ENCODE measurements around the gene TAS1R1.
A peak's percentile ranks its signal among the peaks of the same experiment; 100 is the strongest.

The TAS1R1 gene

DNA sequence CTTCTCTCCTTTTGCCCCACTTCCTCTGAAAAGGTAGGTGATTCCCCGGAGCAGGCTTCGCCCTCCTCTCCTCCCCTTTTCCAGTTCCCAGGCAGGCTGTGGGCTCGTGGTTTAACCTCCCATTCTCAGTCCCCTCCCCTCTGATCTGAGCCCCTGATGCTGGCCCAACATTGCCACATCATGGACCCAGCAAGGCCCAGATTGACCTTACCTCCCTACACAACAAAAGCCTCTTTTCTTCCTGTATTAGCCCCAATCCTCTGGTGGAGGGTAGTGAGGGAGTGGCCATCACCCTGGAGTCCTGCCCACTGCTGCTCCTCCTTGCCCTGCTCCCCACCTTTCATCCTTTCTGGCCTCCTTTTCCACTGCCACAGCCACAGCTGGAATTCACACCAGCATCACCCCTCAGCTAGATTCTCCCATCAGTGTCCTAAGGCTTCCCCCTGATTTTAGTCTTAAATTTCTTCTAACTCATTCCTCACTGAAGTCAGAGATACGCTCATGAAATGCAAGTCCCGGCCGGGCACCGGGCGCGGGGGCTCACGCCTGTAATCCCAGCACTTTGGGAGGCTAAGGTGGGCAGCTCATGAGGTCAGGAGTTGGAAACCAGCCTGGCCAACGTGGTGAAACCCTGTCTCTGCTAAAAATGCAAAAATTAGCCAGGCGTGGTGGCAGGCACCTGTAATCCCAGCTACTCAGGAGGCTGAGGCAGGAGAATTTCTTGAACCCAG, 17.7 kb downstream of the TAS1R1 start:
- no peak for DNase-seq (ENCODE audit: low spot score)

DNA sequence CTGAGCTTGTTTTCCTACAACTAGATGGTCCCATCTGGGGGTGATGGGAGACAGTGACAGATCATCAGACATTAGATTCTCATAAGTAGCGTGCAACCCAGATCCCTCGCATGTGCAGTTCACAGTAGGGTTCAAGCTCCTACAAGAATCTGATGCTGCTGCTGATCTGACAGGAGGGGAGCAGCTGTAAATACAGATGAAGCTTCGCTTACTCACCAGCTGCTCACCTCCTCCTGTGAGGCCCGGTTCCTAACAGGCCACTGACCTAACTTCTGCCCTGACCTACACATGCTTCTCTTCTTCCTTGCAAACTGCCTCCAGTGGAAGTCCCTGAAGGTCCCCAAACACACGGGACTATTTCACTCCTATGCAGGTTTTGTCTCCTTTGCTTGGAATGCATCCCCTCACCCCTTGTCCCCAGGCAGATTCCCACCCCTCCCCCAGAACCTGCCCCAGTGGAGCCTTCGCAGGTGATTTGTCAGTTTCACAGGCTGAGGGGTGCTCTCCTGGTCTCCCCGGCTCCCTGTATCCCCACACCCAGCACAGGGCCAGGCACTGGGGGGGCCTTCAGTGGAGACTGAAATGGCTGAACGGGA, 19.0 kb downstream of the TAS1R1 start:
- no peak for DNase-seq (ENCODE audit: low spot score)

DNA sequence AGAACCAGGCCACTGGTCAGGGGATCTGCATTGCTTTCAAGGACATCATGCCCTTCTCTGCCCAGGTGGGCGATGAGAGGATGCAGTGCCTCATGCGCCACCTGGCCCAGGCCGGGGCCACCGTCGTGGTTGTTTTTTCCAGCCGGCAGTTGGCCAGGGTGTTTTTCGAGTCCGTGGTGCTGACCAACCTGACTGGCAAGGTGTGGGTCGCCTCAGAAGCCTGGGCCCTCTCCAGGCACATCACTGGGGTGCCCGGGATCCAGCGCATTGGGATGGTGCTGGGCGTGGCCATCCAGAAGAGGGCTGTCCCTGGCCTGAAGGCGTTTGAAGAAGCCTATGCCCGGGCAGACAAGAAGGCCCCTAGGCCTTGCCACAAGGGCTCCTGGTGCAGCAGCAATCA, 19.7 kb downstream of the TAS1R1 start:
- DNase-seq (ENCODE audit: low spot score), result no peak

DNA sequence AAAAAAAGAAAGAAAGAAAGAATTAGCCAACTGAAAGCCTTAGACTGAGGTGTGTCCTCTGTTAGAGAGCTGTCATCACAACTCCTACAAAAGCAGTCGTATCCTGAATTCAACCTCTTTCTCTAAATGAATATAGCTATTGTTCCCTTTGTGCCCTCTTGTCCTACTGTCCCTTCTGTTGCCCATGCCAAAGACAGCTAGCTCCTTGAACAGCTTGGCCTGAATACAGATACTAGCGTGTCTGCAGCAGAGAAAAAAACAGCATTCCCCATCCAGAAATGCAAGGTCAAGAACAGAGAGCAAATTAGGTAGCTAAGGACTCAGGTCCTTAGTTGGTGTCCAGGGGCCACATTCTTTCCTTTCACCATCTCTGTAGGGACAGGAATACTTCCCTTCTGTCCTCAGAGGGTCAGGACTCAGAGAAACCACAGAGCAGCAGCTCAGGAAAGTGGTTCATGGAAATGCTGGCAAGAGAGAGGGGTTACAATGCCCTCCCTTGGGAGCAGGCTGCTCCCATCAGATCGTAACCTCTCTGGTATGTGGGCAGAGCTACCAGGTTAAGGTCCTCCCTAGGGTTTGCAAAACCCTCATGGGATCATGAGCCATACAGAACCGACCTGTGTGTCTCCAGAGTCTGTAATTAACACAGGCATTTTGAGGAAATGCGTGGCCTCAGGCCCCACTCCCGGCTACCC, 22.9 kb downstream of the TAS1R1 start:
- no peak for DNase-seq (ENCODE audit: low spot score)

DNA sequence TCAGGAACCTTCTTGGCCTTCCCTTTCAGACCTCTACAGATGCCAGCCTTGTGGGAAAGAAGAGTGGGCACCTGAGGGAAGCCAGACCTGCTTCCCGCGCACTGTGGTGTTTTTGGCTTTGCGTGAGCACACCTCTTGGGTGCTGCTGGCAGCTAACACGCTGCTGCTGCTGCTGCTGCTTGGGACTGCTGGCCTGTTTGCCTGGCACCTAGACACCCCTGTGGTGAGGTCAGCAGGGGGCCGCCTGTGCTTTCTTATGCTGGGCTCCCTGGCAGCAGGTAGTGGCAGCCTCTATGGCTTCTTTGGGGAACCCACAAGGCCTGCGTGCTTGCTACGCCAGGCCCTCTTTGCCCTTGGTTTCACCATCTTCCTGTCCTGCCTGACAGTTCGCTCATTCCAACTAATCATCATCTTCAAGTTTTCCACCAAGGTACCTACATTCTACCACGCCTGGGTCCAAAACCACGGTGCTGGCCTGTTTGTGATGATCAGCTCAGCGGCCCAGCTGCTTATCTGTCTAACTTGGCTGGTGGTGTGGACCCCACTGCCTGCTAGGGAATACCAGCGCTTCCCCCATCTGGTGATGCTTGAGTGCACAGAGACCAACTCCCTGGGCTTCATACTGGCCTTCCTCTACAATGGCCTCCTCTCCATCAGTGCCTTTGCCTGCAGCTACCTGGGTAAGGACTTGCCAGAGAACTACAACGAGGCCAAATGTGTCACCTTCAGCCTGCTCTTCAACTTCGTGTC, 23.7 kb downstream of the TAS1R1 start:
- DNase-seq (ENCODE audit: low spot score), result no peak

DNA sequence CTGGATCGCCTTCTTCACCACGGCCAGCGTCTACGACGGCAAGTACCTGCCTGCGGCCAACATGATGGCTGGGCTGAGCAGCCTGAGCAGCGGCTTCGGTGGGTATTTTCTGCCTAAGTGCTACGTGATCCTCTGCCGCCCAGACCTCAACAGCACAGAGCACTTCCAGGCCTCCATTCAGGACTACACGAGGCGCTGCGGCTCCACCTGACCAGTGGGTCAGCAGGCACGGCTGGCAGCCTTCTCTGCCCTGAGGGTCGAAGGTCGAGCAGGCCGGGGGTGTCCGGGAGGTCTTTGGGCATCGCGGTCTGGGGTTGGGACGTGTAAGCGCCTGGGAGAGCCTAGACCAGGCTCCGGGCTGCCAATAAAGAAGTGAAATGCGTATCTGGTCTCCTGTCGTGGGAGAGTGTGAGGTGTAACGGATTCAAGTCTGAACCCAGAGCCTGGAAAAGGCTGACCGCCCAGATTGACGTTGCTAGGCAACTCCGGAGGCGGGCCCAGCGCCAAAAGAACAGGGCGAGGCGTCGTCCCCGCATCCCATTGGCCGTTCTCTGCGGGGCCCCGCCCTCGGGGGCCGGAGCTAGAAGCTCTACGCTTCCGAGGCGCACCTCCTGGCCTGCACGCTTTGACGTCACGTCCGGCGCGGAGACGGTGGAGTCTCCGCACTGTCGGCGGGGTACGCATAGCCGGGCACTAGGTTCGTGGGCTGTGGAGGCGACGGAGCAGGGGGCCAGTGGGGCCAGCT, 24.4 kb downstream of the TAS1R1 start, which contains the start of gene ZBTB48:
ZBTB48 (plus strand) TSS at position 621 of the 745 bp plus-strand sequence. CDS start 616 bp downstream, outside the sequence.
- DNase-seq (ENCODE audit: low spot score), result peak; percentile 98

DNA sequence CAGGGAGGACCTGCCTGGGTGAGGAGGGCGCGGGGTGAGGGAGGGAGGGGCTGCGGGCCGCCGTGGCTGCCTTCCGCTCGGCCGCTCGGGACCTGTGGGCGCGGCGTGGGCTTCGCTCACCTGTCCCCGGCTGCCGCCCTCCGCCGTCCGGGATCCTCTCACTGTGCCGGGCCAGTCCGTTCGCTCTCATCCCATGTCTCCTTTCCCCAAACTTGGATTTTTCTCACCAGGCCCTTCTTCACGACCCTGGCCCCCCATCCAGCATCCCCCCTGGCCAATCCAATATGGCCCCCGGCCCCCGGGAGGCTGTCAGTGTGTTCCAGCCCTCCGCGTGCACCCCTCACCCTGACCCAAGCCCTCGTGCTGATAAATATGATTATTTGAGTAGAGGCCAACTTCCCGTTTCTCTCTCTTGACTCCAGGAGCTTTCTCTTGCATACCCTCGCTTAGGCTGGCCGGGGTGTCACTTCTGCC, 25.0 kb downstream of the TAS1R1 start:
- no peak for DNase-seq (ENCODE audit: low spot score)

DNA sequence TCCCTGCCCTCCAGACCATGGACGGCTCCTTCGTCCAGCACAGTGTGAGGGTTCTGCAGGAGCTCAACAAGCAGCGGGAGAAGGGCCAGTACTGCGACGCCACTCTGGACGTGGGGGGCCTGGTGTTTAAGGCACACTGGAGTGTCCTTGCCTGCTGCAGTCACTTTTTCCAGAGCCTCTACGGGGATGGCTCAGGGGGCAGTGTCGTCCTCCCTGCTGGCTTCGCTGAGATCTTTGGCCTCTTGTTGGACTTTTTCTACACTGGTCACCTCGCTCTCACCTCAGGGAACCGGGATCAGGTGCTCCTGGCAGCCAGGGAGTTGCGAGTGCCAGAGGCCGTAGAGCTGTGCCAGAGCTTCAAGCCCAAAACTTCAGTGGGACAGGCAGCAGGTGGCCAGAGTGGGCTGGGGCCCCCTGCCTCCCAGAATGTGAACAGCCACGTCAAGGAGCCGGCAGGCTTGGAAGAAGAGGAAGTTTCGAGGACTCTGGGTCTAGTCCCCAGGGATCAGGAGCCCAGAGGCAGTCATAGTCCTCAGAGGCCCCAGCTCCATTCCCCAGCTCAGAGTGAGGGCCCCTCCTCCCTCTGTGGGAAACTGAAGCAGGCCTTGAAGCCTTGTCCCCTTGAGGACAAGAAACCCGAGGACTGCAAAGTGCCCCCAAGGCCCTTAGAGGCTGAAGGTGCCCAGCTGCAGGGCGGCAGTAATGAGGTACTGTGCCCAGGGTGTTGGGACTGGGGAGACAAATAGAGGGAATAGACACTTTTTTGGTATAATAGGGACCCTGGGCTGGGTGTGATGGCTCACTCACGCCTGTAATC, 25.7 kb downstream of the TAS1R1 start:
- DNase-seq (ENCODE audit: low spot score), result peak; percentile 35

DNA sequence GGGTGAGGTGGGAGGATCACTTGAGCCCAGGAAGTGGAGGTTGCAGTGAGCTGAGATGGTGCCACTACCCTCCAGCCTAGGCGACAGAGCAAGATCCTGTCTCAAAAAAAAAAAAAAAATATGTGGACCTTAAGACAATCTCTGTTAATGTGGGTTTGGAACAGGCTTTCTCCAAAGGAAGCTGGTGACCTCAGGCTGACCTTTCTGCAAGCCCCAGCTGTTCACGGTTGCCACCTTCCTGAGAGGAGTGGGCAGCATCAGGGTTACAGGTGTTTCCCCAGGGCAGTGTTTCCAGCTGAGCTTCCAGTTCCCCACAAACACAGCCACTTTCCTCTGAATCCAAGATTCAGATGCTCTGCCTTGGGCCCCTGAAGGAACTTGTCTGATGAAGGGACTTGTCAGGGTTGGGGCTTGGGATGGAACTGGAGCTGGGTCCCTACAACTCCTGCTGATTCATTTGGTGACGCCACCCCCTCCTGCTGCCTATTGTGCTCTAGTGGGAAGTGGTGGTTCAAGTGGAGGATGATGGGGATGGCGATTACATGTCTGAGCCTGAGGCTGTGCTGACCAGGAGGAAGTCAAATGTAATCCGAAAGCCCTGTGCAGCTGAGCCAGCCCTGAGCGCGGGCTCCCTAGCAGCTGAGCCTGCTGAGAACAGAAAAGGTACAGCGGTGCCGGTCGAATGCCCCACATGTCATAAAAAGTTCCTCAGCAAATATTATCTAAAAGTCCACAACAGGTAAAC, 26.6 kb downstream of the TAS1R1 start:
- peak; percentile 44 for DNase-seq (ENCODE audit: low spot score)

DNA sequence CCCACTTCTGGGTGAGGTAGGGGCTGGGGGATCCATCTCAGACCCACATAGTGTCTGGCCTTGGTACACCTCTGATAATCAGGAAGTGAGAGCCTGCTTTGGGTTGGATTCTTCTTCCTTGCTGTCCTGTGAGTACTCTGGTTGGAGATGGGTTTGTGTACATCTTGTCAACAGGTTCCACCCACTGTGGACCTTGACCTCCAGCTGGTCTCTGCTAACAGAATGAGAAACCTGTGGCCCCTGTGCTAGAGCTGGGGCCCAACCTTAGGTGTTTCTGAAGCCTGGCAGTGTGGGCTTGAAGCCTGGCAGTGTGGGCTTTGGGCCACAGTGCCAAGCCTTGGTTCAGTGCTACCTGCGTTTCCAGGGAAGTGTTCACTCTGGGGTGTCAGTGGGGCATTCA, 27.3 kb downstream of the TAS1R1 start:
- no peak for DNase-seq (ENCODE audit: low spot score)

DNA sequence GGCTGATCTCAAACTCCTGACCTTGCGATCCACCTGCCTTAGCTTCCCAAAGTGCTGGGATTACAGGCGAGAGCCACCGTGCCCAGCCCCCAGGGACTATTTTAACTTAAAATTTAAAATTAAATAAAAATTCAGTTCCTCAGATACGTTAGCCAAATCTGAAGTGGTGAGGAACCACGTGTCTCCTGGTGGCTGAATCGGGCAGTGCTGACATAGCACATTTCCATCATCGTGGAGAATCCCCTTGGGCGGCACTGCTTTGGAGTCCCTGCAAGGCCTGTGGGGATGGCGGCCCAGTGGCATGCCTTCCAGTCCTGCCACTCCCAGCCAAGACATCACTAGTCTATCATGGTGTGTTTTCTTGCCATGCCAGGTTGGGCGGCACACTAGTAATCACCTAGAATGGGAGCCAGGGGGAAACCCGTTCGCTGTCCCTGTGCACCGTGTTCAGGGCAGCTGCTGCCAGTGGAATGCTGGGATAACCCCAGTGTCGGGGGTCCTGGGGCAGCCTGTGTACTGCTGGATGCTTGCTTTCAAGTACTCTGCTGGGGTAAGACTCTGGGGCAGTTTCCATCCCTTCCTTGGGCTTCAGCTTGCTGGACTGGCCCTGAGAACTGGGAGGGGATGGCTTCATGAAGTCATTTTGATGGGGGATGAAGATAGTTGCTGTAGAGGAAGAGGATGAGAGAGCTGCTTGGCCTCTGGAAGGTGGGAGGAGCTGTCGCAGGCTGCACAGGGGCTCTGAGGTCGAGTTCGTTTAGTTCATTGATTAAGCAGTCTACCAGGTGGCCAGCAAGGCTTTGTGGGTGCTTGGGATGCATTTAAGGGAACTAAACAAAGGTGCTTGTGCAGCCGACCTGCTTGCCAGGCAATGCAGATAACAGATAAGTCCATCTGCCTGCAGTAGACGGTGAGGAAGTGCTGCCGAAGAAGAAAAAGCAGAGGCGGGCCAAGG, 29.3 kb downstream of the TAS1R1 start:
- no peak for DNase-seq (ENCODE audit: low spot score)

DNA sequence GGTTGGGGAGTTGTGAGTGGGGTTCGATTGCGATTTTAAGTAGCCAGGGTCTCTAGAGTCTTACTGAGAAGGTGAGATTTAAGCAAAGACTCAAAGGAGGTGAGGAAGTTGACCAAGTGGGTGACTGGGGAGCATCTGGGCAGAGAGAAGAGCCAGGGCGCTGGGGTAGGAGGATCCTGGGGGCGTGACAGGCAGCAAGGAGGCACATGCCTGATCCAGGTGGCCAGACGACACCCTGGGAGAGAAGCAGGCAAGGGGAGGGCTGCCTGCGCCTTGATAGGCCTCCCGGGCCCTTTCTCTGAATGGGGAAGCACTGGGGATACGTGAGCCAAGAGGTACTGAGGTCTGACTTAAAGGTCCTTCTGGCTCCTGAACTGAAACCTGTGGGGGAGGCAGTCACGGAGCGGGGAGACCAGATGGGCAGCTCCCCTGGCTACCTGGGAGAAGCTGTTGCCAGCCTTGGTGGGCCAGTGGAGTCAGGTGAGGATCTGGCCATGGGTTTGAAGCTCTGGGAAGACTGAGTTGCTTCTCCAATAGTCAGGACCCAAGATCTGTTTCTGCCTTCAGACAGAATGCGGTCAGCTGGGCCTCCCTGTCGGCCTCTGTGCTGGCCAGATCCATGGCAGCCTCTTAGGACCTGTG, 30.1 kb downstream of the TAS1R1 start:
- DNase-seq (ENCODE audit: low spot score), result no peak

DNA sequence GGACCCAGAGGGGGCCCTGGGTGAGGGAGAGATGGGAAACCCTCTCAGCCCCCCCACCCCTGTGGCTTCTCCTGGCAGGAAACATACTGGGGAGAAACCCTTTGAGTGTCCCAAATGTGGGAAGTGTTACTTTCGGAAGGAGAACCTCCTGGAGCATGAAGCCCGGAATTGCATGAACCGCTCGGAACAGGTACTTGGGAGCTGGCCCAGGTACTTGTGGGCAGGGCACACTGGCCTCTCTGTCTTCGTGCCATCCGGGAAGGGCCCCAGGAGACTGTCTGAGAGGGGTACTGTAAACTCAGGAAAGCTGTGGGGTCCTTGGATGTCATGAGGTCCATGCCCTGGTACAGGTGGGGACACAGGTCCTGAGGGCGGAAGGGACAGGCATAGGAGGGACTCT, 30.7 kb downstream of the TAS1R1 start:
- DNase-seq (ENCODE audit: low spot score), result no peak

DNA sequence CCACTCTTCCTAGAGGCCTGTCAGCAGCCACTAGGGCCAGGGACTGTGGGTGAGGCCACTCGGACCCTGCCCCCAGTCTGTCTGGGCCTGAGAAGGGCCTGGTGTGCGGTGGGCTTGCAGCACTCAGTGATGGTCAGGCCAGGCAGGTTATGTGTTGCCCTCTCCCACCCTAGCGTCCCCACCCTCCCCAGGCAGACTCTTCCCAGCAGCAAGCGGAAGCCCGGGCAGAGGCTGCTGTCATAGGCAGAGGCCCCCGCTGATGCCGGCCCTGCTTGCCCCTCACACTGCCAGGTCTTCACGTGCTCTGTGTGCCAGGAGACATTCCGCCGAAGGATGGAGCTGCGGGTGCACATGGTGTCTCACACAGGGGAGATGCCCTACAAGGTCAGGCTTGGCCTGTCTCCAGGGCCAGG, 31.3 kb downstream of the TAS1R1 start:
- no peak for DNase-seq (ENCODE audit: low spot score)

DNA sequence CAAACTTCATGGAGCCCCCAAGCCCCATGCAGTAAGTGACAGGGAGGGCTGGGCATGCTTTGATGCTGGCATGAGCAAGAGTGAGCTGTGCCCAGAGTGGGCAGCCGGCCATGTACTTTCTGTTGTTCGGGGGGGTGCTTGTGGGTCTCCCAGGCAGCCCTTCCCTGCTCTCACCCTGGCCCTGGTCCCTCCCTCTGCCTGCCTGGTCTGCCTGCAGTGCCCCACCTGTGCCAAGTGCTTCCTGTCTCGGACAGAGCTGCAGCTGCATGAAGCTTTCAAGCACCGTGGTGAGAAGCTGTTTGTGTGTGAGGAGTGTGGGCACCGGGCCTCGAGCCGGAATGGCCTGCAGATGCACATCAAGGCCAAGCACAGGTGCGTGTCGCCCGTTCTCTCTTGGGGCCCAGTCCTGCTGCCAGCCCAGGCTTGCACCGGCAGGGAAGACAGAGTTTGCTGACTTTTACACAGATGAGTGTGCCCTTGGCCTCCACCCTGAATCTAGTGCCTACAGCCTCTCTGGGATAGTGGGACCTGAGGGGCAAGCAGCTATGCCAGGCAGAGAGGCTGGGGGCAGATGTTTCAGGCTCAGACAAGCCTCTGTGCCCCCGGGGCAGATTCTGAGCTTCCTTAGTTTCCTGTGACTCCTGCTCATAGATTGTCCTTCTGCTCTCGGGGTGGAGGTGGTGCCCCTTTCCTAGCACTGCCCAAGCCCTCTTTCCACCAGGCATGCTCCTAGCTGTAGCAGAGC, 32.3 kb downstream of the TAS1R1 start:
- peak; percentile 38 for DNase-seq (ENCODE audit: low spot score)

DNA sequence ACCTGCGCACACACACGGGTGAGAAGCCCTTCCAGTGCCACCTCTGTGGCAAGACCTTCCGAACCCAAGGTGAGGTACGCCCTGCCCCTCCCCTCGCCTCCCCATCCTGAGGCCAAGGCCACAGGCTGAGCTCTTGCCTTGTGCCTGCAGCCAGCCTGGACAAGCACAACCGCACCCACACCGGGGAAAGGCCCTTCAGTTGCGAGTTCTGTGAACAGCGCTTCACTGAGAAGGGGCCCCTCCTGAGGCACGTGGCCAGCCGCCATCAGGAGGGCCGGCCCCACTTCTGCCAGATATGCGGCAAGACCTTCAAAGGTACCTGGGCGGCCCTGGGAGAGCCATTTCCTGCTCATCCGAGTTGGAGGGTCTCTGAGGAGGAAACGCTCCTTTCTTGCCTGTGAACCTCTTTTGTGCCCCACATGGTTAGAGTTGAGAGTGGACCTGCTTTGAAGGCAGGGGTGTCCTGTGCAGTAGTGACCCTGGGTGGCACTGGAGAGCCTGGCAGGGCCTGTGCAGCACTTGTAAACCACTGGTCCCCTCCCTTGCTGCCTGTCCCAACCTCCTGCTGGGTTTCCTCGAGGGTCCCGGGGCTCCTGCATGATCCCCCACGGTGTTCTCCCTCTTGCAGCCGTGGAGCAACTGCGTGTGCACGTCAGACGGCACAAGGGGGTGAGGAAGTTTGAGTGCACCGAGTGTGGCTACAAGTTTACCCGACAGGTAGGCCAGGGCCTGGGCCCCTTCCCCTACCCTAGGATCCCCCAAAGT, 33.2 kb downstream of the TAS1R1 start:
- DNase-seq (ENCODE audit: low spot score), result no peak

All from kidney tubule cell (primary cell).